Lower leg skin (tissue), 4 donors: ENCODE results near the gene PTPRO. TPM values are rescaled to one million over a fixed set of nuclear protein-coding genes. Genes with fewer than 3 reads are reported as not detected.

ENCODE experiments used
- DNase-seq, 2 donors: peaks; one replicate each; pipeline ENCODE4 v3.0.0-alpha.2; 2019; ENCODE audit warnings: low spot score in 2 of 2
- H3K4me3 ChIP-seq: fragments of 200-600 bp; sonication (generic); 2 replicates; pipeline ENCODE4 v1.5.1; 2017; ENCODE audit warnings: mild to moderate bottlenecking, low read depth; ENCODE audit not compliant: poor library complexity, severe bottlenecking
- POLR2A ChIP-seq, 2 donors: fragments of 450-650 bp; IDR thresholded peaks; one replicate each; pipeline ENCODE4 v1.6.1; 2016 to 2017; ENCODE audit warnings: antibody characterized with exemption in 2 of 2, mild to moderate bottlenecking in 1 of 2, moderate library complexity in 1 of 2
- WGBS, 2 donors: methylation state at CpG; one replicate each; pipeline ENCODE4 v1.1.5; 2018; 5-methylcytosine and 5-hydroxymethylcytosine counted together
- intact Hi-C: fragments of 100-400 bp; cut with DNase I; formaldehyde crosslinking; loops from one replicate; pipeline ENCODE4 v1.15.0; 2023; ENCODE audit warnings: low total_unique reads
- total RNA-seq, 4 donors: library from RNA; depleted of rRNA; stranded (reverse); fragments of >200 nt; gene quantifications; one replicate each; pipeline ENCODE4 v1.1.0, GENCODE V29; 2016
- TF ChIP-seq, protein P1 (sequence below), 3 donors: fragments of 450-650 bp; IDR thresholded peaks; one replicate each; pipeline ENCODE4 v1.5.1; 2016; ENCODE audit warnings: antibody characterized with exemption in 3 of 3, mild to moderate bottlenecking in 3 of 3, moderate library complexity in 2 of 3

Gene PTPRO
- total RNA-seq, 4 donors from 2014 or later = 0.29 to 0.91 (median 0.34) TPM; not detected in 1

DNA sequence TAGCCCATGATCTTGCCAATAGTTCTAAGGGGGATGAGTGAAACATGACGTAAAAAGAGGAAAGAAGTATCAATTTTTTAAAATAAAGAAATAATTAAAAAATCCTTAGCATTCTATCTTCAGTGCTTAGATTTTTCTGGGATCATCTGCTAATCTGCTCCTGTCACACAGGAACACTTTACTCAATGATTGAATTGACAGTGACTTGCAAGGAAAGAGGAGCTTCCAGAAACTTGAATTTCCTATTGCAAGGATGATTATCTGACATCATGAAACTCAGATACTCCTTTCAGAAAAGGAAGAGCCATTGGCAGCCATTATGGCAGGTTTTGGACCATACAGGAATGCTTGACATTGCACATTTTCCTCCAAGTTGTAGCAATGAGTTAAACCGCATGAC lies 41.4 kb upstream of the PTPRO start:
- no peak for DNase-seq
- no peak overlapping the region for H3K4me3 ChIP-seq
- intact Hi-C loops = no loop called here
- TF ChIP-seq, protein P1, sequence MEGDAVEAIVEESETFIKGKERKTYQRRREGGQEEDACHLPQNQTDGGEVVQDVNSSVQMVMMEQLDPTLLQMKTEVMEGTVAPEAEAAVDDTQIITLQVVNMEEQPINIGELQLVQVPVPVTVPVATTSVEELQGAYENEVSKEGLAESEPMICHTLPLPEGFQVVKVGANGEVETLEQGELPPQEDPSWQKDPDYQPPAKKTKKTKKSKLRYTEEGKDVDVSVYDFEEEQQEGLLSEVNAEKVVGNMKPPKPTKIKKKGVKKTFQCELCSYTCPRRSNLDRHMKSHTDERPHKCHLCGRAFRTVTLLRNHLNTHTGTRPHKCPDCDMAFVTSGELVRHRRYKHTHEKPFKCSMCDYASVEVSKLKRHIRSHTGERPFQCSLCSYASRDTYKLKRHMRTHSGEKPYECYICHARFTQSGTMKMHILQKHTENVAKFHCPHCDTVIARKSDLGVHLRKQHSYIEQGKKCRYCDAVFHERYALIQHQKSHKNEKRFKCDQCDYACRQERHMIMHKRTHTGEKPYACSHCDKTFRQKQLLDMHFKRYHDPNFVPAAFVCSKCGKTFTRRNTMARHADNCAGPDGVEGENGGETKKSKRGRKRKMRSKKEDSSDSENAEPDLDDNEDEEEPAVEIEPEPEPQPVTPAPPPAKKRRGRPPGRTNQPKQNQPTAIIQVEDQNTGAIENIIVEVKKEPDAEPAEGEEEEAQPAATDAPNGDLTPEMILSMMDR (IDR thresholded peaks at IDR 0.05) = no peak
- no peak for TF ChIP-seq POLR2A (IDR thresholded peaks at IDR 0.05)
- 78 to 88% methylated on average over 2 of the region's 2 CpGs for WGBS, 2 donors

DNA sequence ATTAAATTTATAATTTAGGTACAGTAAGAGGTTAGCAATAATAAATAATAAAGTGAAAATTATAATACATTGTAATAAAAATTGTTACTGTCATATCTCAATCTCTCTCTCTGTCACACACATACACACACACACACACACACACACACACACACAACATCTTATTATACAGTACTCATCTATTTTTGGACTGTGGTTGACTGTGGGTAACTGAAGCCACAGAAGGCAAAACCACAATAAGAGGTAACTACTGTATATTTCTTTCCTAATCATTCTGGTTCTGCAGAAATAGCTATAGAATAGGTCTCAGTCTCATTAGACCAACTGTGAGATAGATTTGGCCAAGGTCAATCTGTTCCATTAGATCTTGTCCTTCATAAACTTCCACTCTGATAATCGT lies 33.1 kb upstream of the PTPRO start:
- TF ChIP-seq, protein P1 (IDR thresholded peaks at IDR 0.05) = no peak
- no peak for TF ChIP-seq POLR2A (IDR thresholded peaks at IDR 0.05)
- no peak for DNase-seq
- no peak overlapping the region for H3K4me3 ChIP-seq
- intact Hi-C loops = no loop called here
- 59 to 73% methylated on average over 1 of the region's 1 CpG for WGBS, 2 donors

DNA sequence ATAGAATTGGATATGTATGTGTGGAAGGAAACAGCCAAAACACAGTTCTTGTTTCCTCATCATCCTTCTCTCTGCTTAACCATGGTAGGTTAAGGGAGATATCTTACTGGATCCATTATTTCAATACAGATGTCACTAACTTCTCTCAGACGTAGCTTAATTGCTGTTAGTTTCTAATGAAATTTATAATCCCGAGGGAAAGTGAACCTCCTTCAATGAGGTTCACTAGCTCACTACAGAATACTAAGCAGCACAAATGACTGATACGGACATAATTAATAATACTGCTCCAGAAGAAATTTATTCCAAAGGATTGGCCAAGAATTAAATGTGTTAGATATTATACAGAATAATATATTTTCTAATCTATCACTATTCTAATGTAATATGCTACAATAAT lies 28.6 kb upstream of the PTPRO start:
- 80 to 84% methylated on average over 3 of the region's 3 CpGs for WGBS, 2 donors
- DNase-seq = no peak
- H3K4me3 ChIP-seq = no peak overlapping the region
- TF ChIP-seq, protein P1 (IDR thresholded peaks at IDR 0.05) = no peak
- TF ChIP-seq POLR2A (IDR thresholded peaks at IDR 0.05) = no peak
- intact Hi-C loops = no loop called here

DNA sequence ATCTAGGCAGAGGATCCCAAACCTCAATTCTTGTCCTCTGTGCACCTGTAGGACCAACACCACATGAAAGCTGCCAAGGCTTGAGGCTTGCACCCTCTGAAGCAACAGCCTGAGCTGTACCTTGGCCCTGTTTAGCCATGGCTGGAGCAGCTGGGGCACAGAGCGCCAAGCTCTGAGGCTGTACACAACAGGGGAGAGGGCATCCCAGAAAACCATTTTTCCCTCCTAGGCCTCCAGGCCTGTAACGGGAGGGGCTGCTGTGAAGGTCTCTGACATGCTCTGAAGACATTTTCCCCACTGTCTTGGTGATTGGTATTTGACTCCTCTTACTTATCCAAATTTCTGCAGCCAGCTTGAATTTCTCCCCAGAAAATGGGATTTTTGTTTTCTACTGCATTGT lies 22.4 kb upstream of the PTPRO start:
- no peak for DNase-seq
- WGBS, 2 donors = 91 to 93% methylated on average over 2 of the region's 2 CpGs
- H3K4me3 ChIP-seq = no peak overlapping the region
- no peak for TF ChIP-seq POLR2A (IDR thresholded peaks at IDR 0.05)
- TF ChIP-seq, protein P1 (IDR thresholded peaks at IDR 0.05) = no peak
- intact Hi-C loops = no loop called here

DNA sequence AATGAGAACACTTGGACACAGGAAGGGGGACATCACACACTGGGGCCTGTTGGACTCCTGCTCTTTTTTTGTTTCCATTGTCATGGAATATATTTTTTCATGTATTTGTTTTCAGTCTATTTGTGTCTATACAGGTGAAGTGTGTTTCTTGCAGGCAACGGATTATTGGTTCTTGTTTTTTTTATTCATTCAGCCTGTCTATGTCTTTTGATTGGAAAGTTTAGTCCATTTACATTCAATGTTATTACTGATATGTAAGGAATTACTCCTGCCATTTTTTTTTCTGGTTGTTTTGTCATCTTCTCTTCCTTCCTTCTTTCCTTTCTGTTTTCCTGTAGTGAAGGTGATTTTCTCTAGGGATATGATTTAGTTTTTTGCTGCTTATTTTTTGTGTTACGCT lies 18.0 kb upstream of the PTPRO start:
- WGBS, 2 donors = 92 to 95% methylated on average over 2 of the region's 2 CpGs
- intact Hi-C loops = no loop called here
- no peak for DNase-seq
- no peak overlapping the region for H3K4me3 ChIP-seq
- TF ChIP-seq POLR2A (IDR thresholded peaks at IDR 0.05) = no peak
- TF ChIP-seq, protein P1 (IDR thresholded peaks at IDR 0.05) = no peak

DNA sequence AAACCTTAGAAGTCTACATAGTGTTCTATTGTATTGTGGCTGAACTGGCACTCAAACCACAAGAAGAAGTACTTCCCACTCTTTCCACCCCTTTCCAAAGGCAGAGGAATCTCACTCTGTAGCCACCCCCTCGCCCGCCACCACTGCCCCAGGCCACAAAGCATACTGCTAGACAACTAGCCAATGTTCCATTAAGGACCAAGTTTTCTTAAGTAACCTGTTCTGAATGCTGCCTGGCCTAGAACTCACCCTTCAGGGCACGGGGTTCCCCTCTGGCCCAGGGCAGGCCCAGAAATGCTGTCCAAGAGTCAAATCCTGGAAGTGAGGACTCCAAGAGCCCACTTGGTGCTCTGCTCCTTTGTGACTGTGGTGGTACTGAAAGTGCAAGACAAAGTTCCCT lies 15.7 kb upstream of the PTPRO start:
- intact Hi-C loops = no loop called here
- 79 to 86% methylated on average over 3 of the region's 3 CpGs for WGBS, 2 donors
- TF ChIP-seq, protein P1 (IDR thresholded peaks at IDR 0.05) = no peak
- no peak for TF ChIP-seq POLR2A (IDR thresholded peaks at IDR 0.05)
- DNase-seq = no peak
- H3K4me3 ChIP-seq = no peak overlapping the region
